Endothelial cell of umbilical vein (primary cell): ENCODE data around the gene SIAH3. TPM values are rescaled to one million over a fixed set of nuclear protein-coding genes. Genes with fewer than 3 reads are reported as not detected.

Experiments
- BruUV-seq: library from RNA; stranded (reverse); fragments of 400-500 nt; replicated peaks from 2 replicates; lab custom pipeline; 2021; lab: Mats Ljungman, UMichigan
- CTCF ChIA-PET: fragments of 300-600, 350-600 bp; sonication (Branson Sonifier 250); formaldehyde crosslinking; loops from one replicate; lab custom pipeline; 2021; ENCODE audit warnings: antibody characterized with exemption, inconsistent platforms; lab: Charles Lee
- POLR2A ChIA-PET: fragments of 300-600, 350-600 bp; sonication (Branson Sonifier 250); formaldehyde crosslinking; loops from one replicate; lab custom pipeline; 2021; ENCODE audit warnings: antibody characterized with exemption, inconsistent platforms; lab: Charles Lee
- DNase-seq: peaks from one replicate; pipeline ENCODE4 v3.0.0-alpha.2; 2011; ENCODE audit warnings: low read depth, low spot score
- FAIRE-seq: peaks from 2 replicates; lab custom pipeline; 2011; peaks lifted over from hg19 to GRCh38; lab: Jason Lieb, UNC
- H2AFZ ChIP-seq: 2 replicates; pipeline ENCODE4 v1.6.0; 2012; ENCODE audit warnings: low read depth, low read length, control low read depth, inconsistent platforms
- H3K27ac ChIP-seq: 2 replicates; pipeline ENCODE4 v1.5.1; 2011; ENCODE audit warnings: low read depth, mild to moderate bottlenecking, control low read depth, low read length, moderate library complexity; ENCODE audit not compliant: insufficient read depth
- H3K27me3 ChIP-seq, 2 experiments: 2 replicates each; pipeline versions ENCODE4 v1.6.0 to v1.6.1; 2011; ENCODE audit warnings: low read length in 2 of 2, mixed read lengths in 1 of 2; ENCODE audit not compliant: control insufficient read depth in 2 of 2, insufficient read depth in 2 of 2
- H3K36me3 ChIP-seq, 2 experiments: 2 replicates in 1 of 2; 3 replicates in 1 of 2; pipeline ENCODE4 v1.5.1; 2011; ENCODE audit warnings: low read length in 2 of 2, mild to moderate bottlenecking in 1 of 2, moderate library complexity in 1 of 2; ENCODE audit not compliant: control insufficient read depth in 2 of 2, insufficient read depth in 2 of 2; ENCODE audit errors: extremely low read depth in 1 of 2
- H3K4me1 ChIP-seq: 3 replicates; pipeline ENCODE4 v1.5.1; 2011; ENCODE audit warnings: mild to moderate bottlenecking, low read length; ENCODE audit not compliant: control insufficient read depth, insufficient read depth; ENCODE audit errors: extremely low read depth
- H3K4me2 ChIP-seq: 2 replicates; pipeline ENCODE4 v1.6.1; 2011; ENCODE audit warnings: low read length, control low read depth, mixed read lengths; ENCODE audit not compliant: insufficient read depth
- H3K4me3 ChIP-seq, 3 experiments: fragments of 200-600 bp in 1 of 3; sonication (generic), shearing (Covaris generic) in 1 of 3; replicated peaks in 1 of 3; 2 replicates each; pipeline ENCODE4 v1.5.1; 2011 to 2016; ENCODE audit warnings: control low read depth in 3 of 3, low read length in 3 of 3, mild to moderate bottlenecking in 2 of 3, inconsistent platforms in 1 of 3, low read depth in 1 of 3, moderate library complexity in 1 of 3; ENCODE audit not compliant: insufficient read depth in 1 of 3
- H3K79me2 ChIP-seq: 2 replicates; pipeline ENCODE4 v1.6.0; 2012; ENCODE audit warnings: low read length, inconsistent platforms; ENCODE audit not compliant: control insufficient read depth, insufficient read depth
- H3K9ac ChIP-seq: replicated peaks from 2 replicates; pipeline ENCODE3; 2011; ENCODE audit warnings: low read length, control low read depth; ENCODE audit not compliant: insufficient read depth; ENCODE audit errors: extremely low read depth
- H3K9me1 ChIP-seq: replicated peaks from 3 replicates; pipeline ENCODE4 v1.6.0; 2011; ENCODE audit warnings: mild to moderate bottlenecking, low read length; ENCODE audit not compliant: control insufficient read depth, insufficient read depth; ENCODE audit errors: extremely low read depth
- H3K9me3 ChIP-seq: replicated peaks from 2 replicates; pipeline ENCODE4 v1.5.1; 2012; ENCODE audit warnings: low read length, inconsistent platforms; ENCODE audit not compliant: control insufficient read depth, insufficient read depth
- H4K20me1 ChIP-seq: replicated peaks from 2 replicates; pipeline ENCODE3; 2011; ENCODE audit warnings: mild to moderate bottlenecking, low read length; ENCODE audit not compliant: control insufficient read depth, insufficient read depth; ENCODE audit errors: extremely low read depth
- CTCF ChIP-seq, 2 donors: IDR thresholded peaks; 1 replicate in 1 of 2; 2 replicates in 1 of 2; pipeline ENCODE4 v1.5.1; 2011; ENCODE audit warnings: low read length in 2 of 2, mild to moderate bottlenecking in 2 of 2, moderate library complexity in 2 of 2, control low read depth in 1 of 2, inconsistent platforms in 1 of 2, low read depth in 1 of 2; ENCODE audit not compliant: insufficient read depth in 1 of 2; ENCODE audit errors: extremely low read depth in 1 of 2
- EZH2 ChIP-seq: IDR thresholded peaks from 2 replicates; pipeline ENCODE4 v1.6.1; 2012; ENCODE audit warnings: borderline replicate concordance, low read depth, mild to moderate bottlenecking, moderate library complexity, low read length, inconsistent platforms; ENCODE audit not compliant: severe bottlenecking
- FOS ChIP-seq: IDR thresholded peaks from 2 replicates; pipeline ENCODE4 v1.6.1; 2011; ENCODE audit warnings: mild to moderate bottlenecking, low read length, moderate library complexity, borderline replicate concordance; ENCODE audit not compliant: insufficient read depth
- GATA2 ChIP-seq: IDR thresholded peaks from 2 replicates; pipeline ENCODE4 v1.7.0; 2011; ENCODE audit warnings: low read depth, mild to moderate bottlenecking, moderate library complexity, mixed read lengths, low read length; ENCODE audit not compliant: insufficient read length, insufficient read depth
- JUN ChIP-seq: IDR thresholded peaks from 2 replicates; pipeline ENCODE4 v1.6.1; 2011; ENCODE audit warnings: borderline replicate concordance, low read depth; ENCODE audit not compliant: insufficient read length, insufficient read depth
- MAX ChIP-seq: IDR thresholded peaks from 2 replicates; pipeline ENCODE4 v1.6.1; 2011; ENCODE audit not compliant: insufficient read depth, insufficient read length
- MYC ChIP-seq: IDR thresholded peaks from one replicate; pipeline ENCODE4 v1.6.1; 2011; ENCODE audit warnings: mild to moderate bottlenecking, low read depth, low read length
- POLR2A ChIP-seq: IDR thresholded peaks from 2 replicates; pipeline ENCODE4 v1.6.1; 2012; ENCODE audit warnings: low read depth, mild to moderate bottlenecking, control low read depth, low read length
- POLR2AphosphoS5 ChIP-seq: IDR thresholded peaks from 2 replicates; pipeline ENCODE4 v1.6.1; 2012; ENCODE audit warnings: low read depth, mild to moderate bottlenecking, control low read depth, low read length, moderate library complexity; ENCODE audit not compliant: insufficient read depth
- dilution Hi-C: fragments of 300-500 bp; cut with MboI; formaldehyde crosslinking; loops from one replicate; pipeline ENCODE4 v1.15.0; 2019; ENCODE audit warnings: low sequenced_read_pairs; ENCODE audit not compliant: extremely low pct_ligation_motif_present
- intact Hi-C: fragments of 100-400 bp; cut with micrococcal nuclease; formaldehyde crosslinking; loops from one replicate; pipeline ENCODE4 v1.10.0; 2022
- polyA plus RNA-seq, 4 experiments: library from polyadenylated mRNA; depleted of rRNA in 3 of 4; stranded (reverse) in 3 of 4; unstranded in 1 of 4; fragments of >200 nt; gene quantifications; 2 replicates each; pipeline versions ENCODE4 v1.2.1 to v1.2.3, GENCODE V29; 2011 to 2012; ENCODE audit warnings: missing spikeins in 1 of 4
- total RNA-seq: library from RNA; stranded (reverse); gene quantifications from 2 replicates; pipeline ENCODE4 v1.2.3, GENCODE V29; 2021

The SIAH3 gene
- total and polyA plus RNA-seq, 2 donors (not counting 3 experiments of a cell fraction or from before 2014, with no cell fraction given): 0.03 TPM; not detected in 1

- Histone ChIP-seq H3K79me2 (no peaks in the 10 kb centered on the region), H3K4me2 (no peak overlapping the region), H3K9ac (no peak overlapping the region), H3K4me3 (no peak overlapping the region), H3K36me3 (no peaks in the 10 kb centered on the region), H4K20me1 (no peaks in the 10 kb centered on the region), H3K9me3 (no peaks in the 10 kb centered on the region), H3K27me3 (peaks cover 5 to 8% of the 10 kb centered on the region in 2 experiments), H3K4me1 (peaks cover 8% of the 10 kb centered on the region), H2AFZ (no peak overlapping the region), H3K27ac (no peak overlapping the region), H3K9me1 (no peaks in the 10 kb centered on the region)
- ChIA-PET POLR2A (no interaction called here), CTCF (no interaction called here)
- dilution Hi-C loops: no loop called here
- DNase-seq: no peak
- FAIRE-seq: no peak
- BruUV-seq: no TSS peak
- intact Hi-C loops: loop anchor here (5.0 kb wide), 1 partner anchor 69 kb away; no protein-coding TSS in a partner anchor
- TF ChIP-seq GATA2: no peak
- TF ChIP-seq EZH2: no peak
- no peak for TF ChIP-seq MAX
- TF ChIP-seq FOS: no peak
- TF ChIP-seq CTCF (IDR thresholded peaks at IDR 0.05; ENCODE audit: extremely low read depth in 1 of 2, insufficient read depth in 1 of 2, low read depth in 1 of 2, low read length in 2 of 2): no peak
- TF ChIP-seq POLR2A: no peak
- TF ChIP-seq JUN: no peak
- TF ChIP-seq POLR2AphosphoS5: no peak
- TF ChIP-seq MYC: no peak
Measured at GRCh38 chr13:45875951-45876350, 24.4 kb upstream of the SIAH3 start.
